Fibroblast of lung (primary cell): ENCODE results near the gene PLA2G2A. TPM values are rescaled to one million over a fixed set of nuclear protein-coding genes. Genes with fewer than 3 reads are reported as not detected.

Experiments used
- DNase-seq, 2 donors: peaks; one replicate each; pipeline versions ENCODE4 v3.0.0 to v3.0.0-alpha.2; 2010; ENCODE audit warnings: low read depth in 2 of 2
- H2AFZ ChIP-seq: 2 replicates; pipeline ENCODE4 v1.5.1; 2012; ENCODE audit warnings: low read length, control low read depth, inconsistent platforms
- H3K27ac ChIP-seq: 2 replicates; pipeline ENCODE4 v1.5.1; 2011; ENCODE audit warnings: low read length, control low read depth; ENCODE audit not compliant: insufficient read depth
- H3K27me3 ChIP-seq: 2 replicates; pipeline ENCODE4 v1.5.1; 2011; ENCODE audit warnings: mild to moderate bottlenecking, low read length; ENCODE audit not compliant: control insufficient read depth, insufficient read depth
- H3K36me3 ChIP-seq: 2 replicates; pipeline ENCODE4 v1.5.1; 2011; ENCODE audit warnings: low read length; ENCODE audit not compliant: control insufficient read depth, insufficient read depth
- H3K4me1 ChIP-seq: 2 replicates; pipeline ENCODE4 v1.5.1; 2011; ENCODE audit warnings: low read length; ENCODE audit not compliant: control insufficient read depth, insufficient read depth; ENCODE audit errors: extremely low read depth
- H3K4me2 ChIP-seq: 2 replicates; pipeline ENCODE4 v1.5.1; 2011; ENCODE audit warnings: low read length, control low read depth; ENCODE audit not compliant: insufficient read depth; ENCODE audit errors: extremely low read depth
- H3K4me3 ChIP-seq, 4 experiments: fragments of 200-600 bp in 1 of 4; sonication (generic) in 1 of 4; replicated peaks in 1 of 4; 2 replicates each; pipeline ENCODE4 v1.5.1; 2011 to 2016; ENCODE audit warnings: low read length in 4 of 4, low read depth in 3 of 4, mild to moderate bottlenecking in 3 of 4, control low read depth in 2 of 4, inconsistent platforms in 1 of 4, mixed read lengths in 1 of 4; ENCODE audit not compliant: insufficient read depth in 1 of 4; ENCODE audit errors: control extremely low read depth in 1 of 4
- H3K79me2 ChIP-seq: 2 replicates; pipeline ENCODE4 v1.5.1; 2012; ENCODE audit warnings: mild to moderate bottlenecking, low read length, inconsistent platforms; ENCODE audit not compliant: control insufficient read depth, insufficient read depth
- H3K9ac ChIP-seq: 2 replicates; pipeline ENCODE4 v1.5.1; 2011; ENCODE audit warnings: mild to moderate bottlenecking, low read length, control low read depth; ENCODE audit not compliant: insufficient read depth
- H3K9me3 ChIP-seq: 2 replicates; pipeline ENCODE4 v1.5.1; 2012; ENCODE audit warnings: low read depth, low read length; ENCODE audit not compliant: control insufficient read depth, insufficient read depth
- H4K20me1 ChIP-seq: 2 replicates; pipeline ENCODE4 v1.5.1; 2011; ENCODE audit warnings: low read length; ENCODE audit not compliant: control insufficient read depth, insufficient read depth; ENCODE audit errors: extremely low read depth
- CTCF ChIP-seq, 2 donors: IDR thresholded peaks in 1 of 2; conservative IDR thresholded peaks in 1 of 2; 1 replicate in 1 of 2; 2 replicates in 1 of 2; pipeline ENCODE4 v1.5.1; 2011 to 2012; ENCODE audit warnings: low read length in 2 of 2, control low read depth in 1 of 2, inconsistent platforms in 1 of 2, low read depth in 1 of 2, mild to moderate bottlenecking in 1 of 2
- EZH2 ChIP-seq: IDR thresholded peaks from 2 replicates; pipeline ENCODE4 v1.5.1; 2012; ENCODE audit warnings: low read length, control low read depth, mild to moderate bottlenecking; ENCODE audit errors: missing control alignments
- polyA plus RNA-seq, 2 donors: library from polyadenylated mRNA; depleted of rRNA in 1 of 2; stranded (reverse) in 1 of 2; unstranded in 1 of 2; fragments of >200 nt; gene quantifications; 2 replicates each; pipeline ENCODE4 v1.2.1, GENCODE V29; 2011 to 2012; ENCODE audit warnings: missing spikeins in 1 of 2
- total RNA-seq: library from RNA; depleted of rRNA; stranded (reverse); fragments of >200 nt; gene quantifications from 2 replicates; pipeline ENCODE4 v1.2.1, GENCODE V29; 2014

The PLA2G2A gene
- total and polyA plus RNA-seq, 2 donors (not counting 1 experiment from before 2014, with no cell fraction given), result not detected

GRCh38 chr1:19942088-19942487 is 37.3 kb downstream of the PLA2G2A start:
- no peak overlapping the region for H3K27ac ChIP-seq
- no peak for DNase-seq
- H3K9ac ChIP-seq, result no peak overlapping the region
- H3K4me2 ChIP-seq, result no peak overlapping the region
- no peaks in the 10 kb centered on the region for H3K36me3 ChIP-seq
- no peaks in the 10 kb centered on the region for H3K9me3 ChIP-seq
- no peaks in the 10 kb centered on the region for H3K4me1 ChIP-seq
- H3K4me3 ChIP-seq, result no peak overlapping the region
- H3K79me2 ChIP-seq, result no peaks in the 10 kb centered on the region
- no peak overlapping the region for H2AFZ ChIP-seq
- H4K20me1 ChIP-seq, result no peaks in the 10 kb centered on the region
- TF ChIP-seq CTCF (conservative IDR thresholded peaks at IDR 0.05 in 1 of 2, IDR thresholded peaks at IDR 0.05 in 1 of 2; ENCODE audit: low read depth in 1 of 2, low read length in 2 of 2) (no peak), EZH2 (no peak)
- H3K27me3 ChIP-seq, result peaks cover 4% of the 10 kb centered on the region

GRCh38 chr1:19941206-19941568 is 38.2 kb downstream of the PLA2G2A start:
- no peak for TF ChIP-seq CTCF (conservative IDR thresholded peaks at IDR 0.05 in 1 of 2, IDR thresholded peaks at IDR 0.05 in 1 of 2; ENCODE audit: low read depth in 1 of 2, low read length in 2 of 2)
- no peak for TF ChIP-seq EZH2
- no peak overlapping the region for H3K9ac ChIP-seq
- H3K4me3 ChIP-seq, result no peak overlapping the region
- peaks cover 4% of the 10 kb centered on the region for H3K27me3 ChIP-seq
- DNase-seq, result no peak
- no peaks in the 10 kb centered on the region for H4K20me1 ChIP-seq
- H3K27ac ChIP-seq, result no peak overlapping the region
- no peak overlapping the region for H2AFZ ChIP-seq
- H3K4me2 ChIP-seq, result no peak overlapping the region
- H3K9me3 ChIP-seq, result no peaks in the 10 kb centered on the region
- no peaks in the 10 kb centered on the region for H3K36me3 ChIP-seq
- H3K79me2 ChIP-seq, result no peaks in the 10 kb centered on the region
- H3K4me1 ChIP-seq, result no peaks in the 10 kb centered on the region

GRCh38 chr1:19940486-19941205 is 38.8 kb downstream of the PLA2G2A start:
- H2AFZ ChIP-seq, result no peak overlapping the region
- no peak overlapping the region for H3K4me2 ChIP-seq
- H3K4me3 ChIP-seq, result no peak overlapping the region
- no peak overlapping the region for H3K9ac ChIP-seq
- H3K9me3 ChIP-seq, result no peaks in the 10 kb centered on the region
- H3K27me3 ChIP-seq, result peaks cover under 1% of the 10 kb centered on the region
- no peaks in the 10 kb centered on the region for H3K79me2 ChIP-seq
- no peaks in the 10 kb centered on the region for H3K4me1 ChIP-seq
- H3K36me3 ChIP-seq, result no peaks in the 10 kb centered on the region
- H4K20me1 ChIP-seq, result no peaks in the 10 kb centered on the region
- no peak overlapping the region for H3K27ac ChIP-seq
- no peak for DNase-seq
- no peak for TF ChIP-seq CTCF (conservative IDR thresholded peaks at IDR 0.05 in 1 of 2, IDR thresholded peaks at IDR 0.05 in 1 of 2; ENCODE audit: low read depth in 1 of 2, low read length in 2 of 2)
- no peak for TF ChIP-seq EZH2
